GM15510 (cell line): ENCODE data around the gene EFCAB6.

Experiments
- POLR2A ChIP-seq: IDR thresholded peaks from 3 replicates; pipeline ENCODE4 v1.6.1; 2011; ENCODE audit warnings: borderline replicate concordance; ENCODE audit not compliant: insufficient read length; ENCODE audit errors: extremely low read depth

Gene EFCAB6

DNA sequence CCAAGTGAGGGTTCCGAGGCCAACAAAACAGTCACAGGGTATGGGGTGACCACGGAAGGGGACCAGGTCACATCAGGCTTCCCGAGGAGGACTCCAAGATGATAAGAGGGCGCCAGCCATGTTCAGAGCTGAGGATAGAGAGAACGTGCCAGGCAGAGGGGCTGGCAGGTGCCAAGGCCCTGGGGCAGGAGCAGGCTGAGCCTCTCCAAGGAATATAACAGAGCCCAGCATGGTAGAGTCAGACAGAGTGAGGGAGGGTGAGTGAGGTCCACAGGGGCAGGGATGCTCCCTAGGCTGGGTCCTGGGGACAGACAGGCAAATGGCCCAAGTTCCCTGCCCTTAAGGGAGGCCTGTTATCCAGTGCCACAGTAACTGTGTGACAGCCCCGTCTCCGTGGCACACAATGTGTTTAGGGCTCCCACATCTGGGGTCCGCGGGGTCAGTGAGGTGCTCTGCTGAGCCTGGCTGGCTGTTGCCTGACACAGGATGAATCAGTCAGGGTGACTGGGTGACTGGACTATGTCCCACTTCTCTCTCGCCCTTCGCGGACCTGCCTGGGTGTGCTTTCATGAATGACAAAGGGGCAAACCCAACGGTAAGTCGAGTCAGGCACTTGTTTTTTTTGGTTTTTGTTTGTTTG lies 295.0 kb downstream of the EFCAB6 start:
- TF ChIP-seq POLR2A = no peak

GRCh38 chr22:43516386-43516785 lies 295.7 kb downstream of the EFCAB6 start:
- no peak for TF ChIP-seq POLR2A

GRCh38 chr22:43515902-43516301 lies 296.2 kb downstream of the EFCAB6 start:
- no peak for TF ChIP-seq POLR2A

- no peak for TF ChIP-seq POLR2A
Observed at GRCh38 chr22:43515411-43515810, 296.7 kb downstream of the EFCAB6 start.

DNA sequence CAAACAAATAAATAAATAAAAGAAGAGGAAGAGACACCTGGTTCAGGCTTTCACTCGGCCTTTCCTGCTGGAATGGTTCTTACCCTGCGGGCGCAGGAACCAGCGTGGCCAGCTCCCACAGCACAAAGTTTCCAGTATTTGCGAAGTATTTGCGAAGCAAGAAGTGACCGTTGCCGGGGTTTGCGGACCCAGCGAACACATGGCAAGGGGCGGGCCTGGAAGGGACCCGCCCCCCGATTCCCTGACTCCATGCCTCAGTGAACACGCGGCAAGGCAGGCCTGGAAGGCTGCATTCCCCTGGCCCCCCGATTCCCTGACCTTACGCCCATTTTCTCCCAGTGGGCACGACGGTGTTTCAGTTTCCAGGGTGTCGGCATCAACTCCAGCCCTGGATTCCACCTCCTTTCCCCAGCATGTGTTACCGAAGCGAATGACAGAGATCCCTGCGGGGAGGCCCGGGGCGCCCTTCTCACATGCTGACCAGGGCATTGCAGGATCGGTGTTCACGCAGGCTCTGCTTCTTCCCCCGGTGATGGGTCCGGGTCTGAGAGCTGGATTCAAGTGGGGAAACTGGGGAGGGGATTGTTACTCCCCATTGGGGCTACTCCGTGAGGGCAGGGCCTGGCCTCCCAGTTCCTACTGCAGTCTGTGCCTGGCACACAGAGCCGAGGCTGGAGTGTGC lies 297.5 kb downstream of the EFCAB6 start:
- no peak for TF ChIP-seq POLR2A

DNA sequence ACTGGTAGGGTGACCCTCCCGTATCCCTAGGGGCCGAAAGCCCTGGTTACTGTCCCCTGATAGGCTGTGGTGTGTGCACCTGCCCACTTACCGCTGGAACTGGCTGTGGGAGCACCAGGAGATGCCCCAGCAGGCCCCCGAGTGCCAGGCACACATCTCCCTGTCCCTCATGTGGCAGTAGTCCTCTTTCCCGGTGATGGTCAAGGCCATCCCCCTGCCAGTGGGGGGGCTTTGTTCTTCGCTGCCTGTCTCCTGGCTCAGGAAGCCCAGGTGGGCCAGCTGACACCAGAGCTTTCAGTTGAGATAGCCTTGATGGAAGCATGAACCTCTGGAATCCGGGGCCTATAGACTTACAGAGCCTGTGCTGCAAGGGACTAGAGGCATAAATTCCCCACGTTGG lies 299.8 kb downstream of the EFCAB6 start:
- no peak for TF ChIP-seq POLR2A

- TF ChIP-seq POLR2A = no peak
Observed at GRCh38 chr22:43511276-43511910, 300.7 kb downstream of the EFCAB6 start.

DNA sequence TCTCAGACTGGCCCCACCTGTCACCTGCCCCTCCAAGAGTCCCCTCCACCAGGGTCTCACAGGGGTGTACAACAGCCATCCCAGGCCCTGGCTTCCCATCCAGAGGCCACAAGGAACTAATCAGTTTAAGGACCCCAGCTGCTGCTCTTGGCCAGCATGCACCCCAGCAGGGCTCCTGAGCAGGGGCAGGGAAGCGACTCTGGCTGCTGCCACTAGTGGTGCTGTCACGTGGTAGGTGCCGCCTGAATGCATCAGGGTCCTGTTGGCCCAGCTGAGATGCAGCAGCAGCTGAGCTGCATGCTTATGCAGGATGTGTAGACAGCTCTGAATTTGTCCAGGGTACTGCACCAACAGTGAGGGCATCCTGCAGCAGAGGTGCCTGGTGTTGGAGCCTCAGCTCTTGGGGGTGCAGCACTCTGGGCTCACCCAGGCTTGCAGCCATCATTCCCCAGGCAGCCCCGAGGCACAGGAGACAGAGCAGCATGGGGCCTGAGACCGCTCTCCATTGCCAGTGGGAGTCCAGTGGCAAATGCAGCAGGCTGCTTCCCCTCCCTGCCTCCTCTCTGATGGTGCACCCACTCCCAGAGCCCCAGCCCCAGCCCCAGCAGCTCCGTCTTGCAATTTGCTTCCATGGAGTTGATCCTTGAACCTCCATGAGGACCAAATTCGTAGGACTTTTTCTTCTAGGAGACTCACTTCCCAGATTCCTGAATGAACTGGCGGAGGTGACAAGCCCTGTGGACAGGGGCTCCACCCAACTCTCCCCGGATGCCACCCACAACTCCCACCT lies 301.6 kb downstream of the EFCAB6 start:
- TF ChIP-seq POLR2A = no peak

GRCh38 chr22:43509337-43509736 lies 302.8 kb downstream of the EFCAB6 start:
- TF ChIP-seq POLR2A = no peak

- no peak for TF ChIP-seq POLR2A
Observed at GRCh38 chr22:43508489-43508888, 303.6 kb downstream of the EFCAB6 start.

DNA sequence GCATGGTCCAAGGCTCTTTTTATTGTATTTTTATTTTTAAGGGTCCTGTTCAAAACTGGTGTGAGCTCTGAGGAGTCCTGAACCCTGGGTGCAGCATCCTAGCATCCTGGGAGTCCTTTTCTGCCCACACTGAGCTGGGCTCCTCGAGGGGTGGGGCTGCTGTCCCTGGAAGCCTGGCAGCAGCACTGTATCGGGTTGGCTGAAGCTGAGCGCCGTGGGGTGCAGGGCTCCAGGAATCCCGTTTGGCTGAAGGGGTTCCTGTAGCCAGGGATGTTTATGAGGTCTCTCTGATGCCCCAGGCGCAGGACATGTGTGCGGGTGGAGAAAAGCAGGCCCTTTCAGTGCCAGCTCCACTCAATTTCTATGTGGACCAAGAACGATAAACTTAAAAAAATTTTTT lies 304.9 kb downstream of the EFCAB6 start:
- no peak for TF ChIP-seq POLR2A

DNA sequence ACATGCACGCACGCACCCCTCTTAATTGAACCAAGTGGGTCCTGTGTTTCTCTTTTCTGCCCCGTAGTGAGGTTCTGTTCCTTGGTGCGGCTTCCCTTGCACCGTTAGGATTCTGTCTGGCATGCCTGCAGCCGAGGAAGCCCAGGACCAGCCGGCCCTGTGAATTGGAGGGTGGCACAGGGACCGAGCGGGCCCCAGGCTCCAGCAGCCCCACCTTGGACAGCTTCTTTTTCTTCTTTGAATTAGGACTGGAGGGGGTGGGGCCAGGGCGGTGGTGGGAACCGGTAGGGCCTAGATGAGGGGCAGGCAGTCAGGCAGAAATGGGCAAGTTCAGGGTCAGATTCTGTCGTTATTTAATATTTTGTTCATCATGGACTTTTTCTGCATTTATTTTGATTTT lies 305.6 kb downstream of the EFCAB6 start:
- TF ChIP-seq POLR2A = no peak

DNA sequence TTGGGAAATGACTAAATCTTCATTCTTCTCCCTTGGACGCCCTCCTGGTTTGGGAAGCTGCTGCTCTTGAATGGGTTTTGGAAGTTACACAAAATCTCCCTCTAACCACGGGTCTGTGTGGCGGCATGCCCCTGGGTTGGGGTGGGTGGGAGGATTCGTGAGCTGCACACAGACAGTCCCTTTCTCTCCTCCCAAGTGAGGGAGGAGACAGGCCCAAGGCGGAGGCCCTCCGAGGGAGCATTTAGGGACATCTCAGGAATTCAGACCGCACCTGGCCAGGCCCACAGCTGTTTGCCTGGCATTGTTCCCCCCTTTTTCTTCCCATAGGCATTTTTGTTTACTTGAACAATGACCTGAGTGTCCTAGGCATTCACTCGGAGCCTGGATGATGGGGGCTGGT lies 306.2 kb downstream of the EFCAB6 start:
- no peak for TF ChIP-seq POLR2A

DNA sequence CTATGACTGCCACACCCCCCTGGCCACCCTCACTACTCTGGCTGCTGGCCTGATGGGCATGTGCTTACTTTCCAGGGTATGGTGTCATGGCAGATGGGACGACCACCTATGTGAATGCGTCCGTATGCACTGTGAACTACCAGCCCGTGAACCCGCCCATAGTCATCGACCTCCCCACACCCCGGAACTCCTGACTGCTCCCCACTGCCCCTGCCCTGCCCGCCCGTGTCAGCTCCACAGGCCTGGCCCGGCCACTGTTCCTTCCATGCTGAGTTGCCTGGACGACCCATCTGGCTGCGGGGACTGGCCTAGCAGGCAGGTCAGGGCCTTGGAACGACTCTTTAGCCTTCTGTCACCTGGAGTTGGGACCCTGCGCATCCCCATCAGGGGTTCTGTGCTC lies 306.7 kb downstream of the EFCAB6 start:
- TF ChIP-seq POLR2A = no peak

DNA sequence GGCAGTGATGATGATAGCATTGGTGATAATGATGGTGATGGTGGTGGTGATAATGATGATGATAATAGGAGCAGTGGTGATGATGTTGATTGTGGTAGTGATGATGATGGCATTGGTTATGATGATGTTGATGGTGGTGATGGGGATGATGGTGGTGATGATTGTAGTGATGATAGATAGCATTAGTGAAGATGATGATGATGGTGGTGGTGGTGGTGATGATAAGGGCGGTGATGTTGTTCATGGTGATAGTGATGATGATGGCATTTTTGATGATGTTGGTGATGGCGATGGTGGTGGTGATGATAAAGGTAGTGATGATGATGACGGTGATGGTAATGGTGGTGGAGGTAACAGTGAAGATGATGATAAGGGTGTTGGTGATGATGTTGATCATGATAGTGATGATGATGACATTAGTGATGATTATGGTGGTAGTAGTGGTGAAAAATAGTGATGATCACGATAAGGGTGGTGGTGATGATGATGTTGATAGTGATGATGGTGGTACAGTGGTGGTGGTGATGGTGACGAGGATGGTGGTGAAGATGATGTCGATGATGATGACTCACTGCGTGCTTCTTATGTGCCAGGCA lies 307.3 kb downstream of the EFCAB6 start:
- TF ChIP-seq POLR2A = no peak

DNA sequence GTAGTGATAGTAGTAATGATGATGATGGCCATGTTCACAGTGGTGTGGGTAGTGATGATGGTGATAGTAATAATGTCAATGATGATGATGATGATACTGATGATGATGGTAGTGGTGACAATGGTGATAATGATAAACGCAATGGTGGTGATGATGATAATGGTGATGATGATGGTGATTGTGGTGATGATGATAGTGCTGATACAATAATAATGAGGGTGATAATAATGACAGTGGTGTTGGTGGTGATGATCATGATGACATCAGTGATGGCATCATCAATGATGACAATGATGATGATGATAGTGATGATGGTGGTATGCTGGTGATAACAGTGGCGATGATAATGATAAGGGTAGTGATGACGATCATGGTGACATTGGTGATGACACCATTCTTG lies 308.0 kb downstream of the EFCAB6 start:
- TF ChIP-seq POLR2A = no peak

GRCh38 chr22:43502306-43502874 lies 309.7 kb downstream of the EFCAB6 start:
- no peak for TF ChIP-seq POLR2A
